Lower lobe of right lung (tissue), 2 donors: ENCODE results near the gene SPEF1. TPM values are rescaled to one million over a fixed set of nuclear protein-coding genes. Genes with fewer than 3 reads are reported as not detected.

Source experiments
- ATAC-seq, 2 donors: fragments of 200-7000 bp; cut with Tn5 transposase; one replicate each; pipeline ENCODE4 v1.9.1; 2020 to 2022; ENCODE audit warnings: mild to moderate bottlenecking in 2 of 2, moderate library complexity in 2 of 2
- DNase-seq: peaks from one replicate; pipeline ENCODE4 v3.0.0-alpha.2; 2020
- H3K27ac ChIP-seq: fragments of 200-600 bp; one replicate; pipeline ENCODE4 v1.8.0; 2022
- H3K27me3 ChIP-seq: fragments of 200-600 bp; one replicate; pipeline ENCODE4 v1.8.0; 2022; ENCODE audit warnings: low read depth
- H3K36me3 ChIP-seq: fragments of 200-600 bp; one replicate; pipeline ENCODE4 v1.8.0; 2022; ENCODE audit warnings: mild to moderate bottlenecking
- H3K4me1 ChIP-seq: fragments of 200-600 bp; one replicate; pipeline ENCODE4 v1.8.0; 2022
- H3K4me3 ChIP-seq: fragments of 200-600 bp; one replicate; pipeline ENCODE4 v1.8.0; 2022; ENCODE audit warnings: mild to moderate bottlenecking
- H3K9me3 ChIP-seq: fragments of 200-600 bp; one replicate; pipeline ENCODE4 v1.8.0; 2022
- CTCF ChIP-seq: fragments of 200-600 bp; IDR thresholded peaks from one replicate; pipeline ENCODE4 v1.8.0; 2022; ENCODE audit warnings: antibody characterized with exemption, mild to moderate bottlenecking
- intact Hi-C: fragments of 100-400 bp; cut with DNase I; formaldehyde crosslinking; loops from one replicate; pipeline ENCODE4 v1.11.0; 2022
- total RNA-seq: library from RNA; stranded (reverse); fragmentation: NEBNext Ultra II Directional; extraction: Animal tissue kit (Norgen Biotek cat#: 25700); gene quantifications from one replicate; pipeline ENCODE4 v1.2.1, GENCODE V29; 2021
- donor health status: DM: no; HTN: yes; CAD: no; lungs with severe emphysema.

Gene SPEF1
- total RNA-seq, 1 donor from 2014 or later = 3.9 TPM

GRCh38 chr20:3738111-3739053 is 42.9 kb downstream of the SPEF1 start:
- intact Hi-C loops = no loop called here
- no peak for DNase-seq
- Histone ChIP-seq H3K27me3 (no peaks in the 10 kb centered on the region), H3K36me3 (peaks cover 4% of the 10 kb centered on the region), H3K4me3 (peak overlapping the region; percentile 14), H3K4me1 (peaks cover 60% of the 10 kb centered on the region), H3K9me3 (no peaks in the 10 kb centered on the region), H3K27ac (peak overlapping the region; percentile 36)
- ATAC-seq = no peak
- no peak for TF ChIP-seq CTCF

GRCh38 chr20:3735768-3736167 is 45.5 kb downstream of the SPEF1 start:
- Histone ChIP-seq H3K27ac (no peak overlapping the region), H3K4me1 (peaks cover 66% of the 10 kb centered on the region), H3K36me3 (peaks cover 4% of the 10 kb centered on the region), H3K4me3 (no peak overlapping the region), H3K9me3 (no peaks in the 10 kb centered on the region), H3K27me3 (peaks cover 15% of the 10 kb centered on the region)
- no peak for DNase-seq
- no peak for ATAC-seq
- intact Hi-C loops = no loop called here
- TF ChIP-seq CTCF = no peak

GRCh38 chr20:3734111-3734843 is 47.0 kb downstream of the SPEF1 start:
- intact Hi-C loops = no loop called here
- TF ChIP-seq CTCF = no peak
- Histone ChIP-seq H3K4me1 (peaks cover 60% of the 10 kb centered on the region), H3K36me3 (peaks cover 4% of the 10 kb centered on the region), H3K27ac (peak overlapping the region; percentile 79), H3K4me3 (peak overlapping the region; percentile 62), H3K27me3 (peaks cover 16% of the 10 kb centered on the region), H3K9me3 (no peaks in the 10 kb centered on the region)
- peak; percentile 65 for DNase-seq
- peak; percentile 50 to 56 for ATAC-seq

GRCh38 chr20:3733119-3733995 is 47.9 kb downstream of the SPEF1 start:
- Histone ChIP-seq H3K27me3 (peaks cover 22% of the 10 kb centered on the region), H3K4me3 (peak overlapping the region; percentile 62), H3K27ac (peak overlapping the region; percentile 79), H3K9me3 (no peaks in the 10 kb centered on the region), H3K36me3 (peaks cover 4% of the 10 kb centered on the region), H3K4me1 (peaks cover 66% of the 10 kb centered on the region)
- ATAC-seq (no peak), DNase-seq (no peak)
- TF ChIP-seq CTCF = no peak
- intact Hi-C loops = no loop called here
